ENCODE results near the gene GP1BB. TPM values are rescaled to one million over a fixed set of nuclear protein-coding genes. Genes with fewer than 3 reads are reported as not detected.

Gene GP1BB
- total RNA-seq, 1 donor from 2014 or later = not detected

GRCh38 chr22:19720999-19721329 lies 2.4 kb upstream of the GP1BB start:
- Histone ChIP-seq H3K9me3 (replicated peaks) (no peaks in the 10 kb centered on the region), H3K4me3 (peak overlapping the region; percentile 62), H3K27me3 (ENCODE audit: low read depth) (peaks cover 73% of the 10 kb centered on the region), H3K27ac (replicated peaks) (peak overlapping the region; percentile 86), H3K36me3 (peaks cover 29% of the 10 kb centered on the region), H3K4me1 (peaks cover 82% of the 10 kb centered on the region)
- no peak for DNase-seq
- intact Hi-C loops (cut with micrococcal nuclease) = no loop called here
- TF ChIP-seq, protein P1, sequence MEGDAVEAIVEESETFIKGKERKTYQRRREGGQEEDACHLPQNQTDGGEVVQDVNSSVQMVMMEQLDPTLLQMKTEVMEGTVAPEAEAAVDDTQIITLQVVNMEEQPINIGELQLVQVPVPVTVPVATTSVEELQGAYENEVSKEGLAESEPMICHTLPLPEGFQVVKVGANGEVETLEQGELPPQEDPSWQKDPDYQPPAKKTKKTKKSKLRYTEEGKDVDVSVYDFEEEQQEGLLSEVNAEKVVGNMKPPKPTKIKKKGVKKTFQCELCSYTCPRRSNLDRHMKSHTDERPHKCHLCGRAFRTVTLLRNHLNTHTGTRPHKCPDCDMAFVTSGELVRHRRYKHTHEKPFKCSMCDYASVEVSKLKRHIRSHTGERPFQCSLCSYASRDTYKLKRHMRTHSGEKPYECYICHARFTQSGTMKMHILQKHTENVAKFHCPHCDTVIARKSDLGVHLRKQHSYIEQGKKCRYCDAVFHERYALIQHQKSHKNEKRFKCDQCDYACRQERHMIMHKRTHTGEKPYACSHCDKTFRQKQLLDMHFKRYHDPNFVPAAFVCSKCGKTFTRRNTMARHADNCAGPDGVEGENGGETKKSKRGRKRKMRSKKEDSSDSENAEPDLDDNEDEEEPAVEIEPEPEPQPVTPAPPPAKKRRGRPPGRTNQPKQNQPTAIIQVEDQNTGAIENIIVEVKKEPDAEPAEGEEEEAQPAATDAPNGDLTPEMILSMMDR (IDR thresholded peaks at IDR 0.05; ENCODE audit: borderline replicate concordance) = no peak

GRCh38 chr22:19721330-19722177 lies 1.8 kb upstream of the GP1BB start:
- intact Hi-C loops (cut with micrococcal nuclease) = no loop called here

GRCh38 chr22:19722178-19722981 lies 959 bp upstream of the GP1BB start:
- H3K4me1 ChIP-seq = peaks cover 68% of the 10 kb centered on the region
- H3K27ac ChIP-seq (replicated peaks) = peak overlapping the region; percentile 86
- H3K36me3 ChIP-seq = peaks cover 29% of the 10 kb centered on the region
- no peak for DNase-seq
- TF ChIP-seq, protein P1 (IDR thresholded peaks at IDR 0.05; ENCODE audit: borderline replicate concordance) = no peak
- peaks cover 60% of the 10 kb centered on the region for H3K27me3 ChIP-seq (ENCODE audit: low read depth)
- H3K4me3 ChIP-seq = peak overlapping the region; percentile 62
- intact Hi-C loops (cut with micrococcal nuclease) = no loop called here
- no peaks in the 10 kb centered on the region for H3K9me3 ChIP-seq (replicated peaks)

More at GRCh38 chr22:19721330-19722177, 1.8 kb upstream of the GP1BB start:
- Histone ChIP-seq H3K4me1 (peaks cover 77% of the 10 kb centered on the region), H3K36me3 (peaks cover 29% of the 10 kb centered on the region), H3K4me3 (peak overlapping the region; percentile 62), H3K27me3 (ENCODE audit: low read depth) (peaks cover 67% of the 10 kb centered on the region), H3K27ac (replicated peaks) (peak overlapping the region; percentile 86), H3K9me3 (replicated peaks) (no peaks in the 10 kb centered on the region)
- TF ChIP-seq, protein P1 (IDR thresholded peaks at IDR 0.05; ENCODE audit: borderline replicate concordance) = no peak
- DNase-seq = no peak

DNA sequence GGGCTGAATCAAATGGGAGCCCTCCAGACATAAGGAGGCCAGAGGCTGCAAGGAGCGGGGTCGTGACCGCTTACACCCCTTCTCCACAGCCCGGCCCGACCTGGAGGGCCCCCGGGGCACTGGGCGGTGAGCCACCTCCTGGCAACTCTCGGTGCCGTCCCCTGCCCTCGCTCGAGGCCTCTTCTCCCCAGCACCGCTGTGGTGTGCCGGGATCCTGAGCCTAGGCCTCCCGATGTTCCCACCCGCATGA lies 432 bp upstream of the GP1BB start:
- H3K4me1 ChIP-seq = peaks cover 63% of the 10 kb centered on the region
- no peak for DNase-seq
- peaks cover 29% of the 10 kb centered on the region for H3K36me3 ChIP-seq
- intact Hi-C loops (cut with micrococcal nuclease) = no loop called here
- H3K4me3 ChIP-seq = peak overlapping the region; percentile 62
- peaks cover 60% of the 10 kb centered on the region for H3K27me3 ChIP-seq (ENCODE audit: low read depth)
- peak overlapping the region; percentile 86 for H3K27ac ChIP-seq (replicated peaks)
- TF ChIP-seq, protein P1 (IDR thresholded peaks at IDR 0.05; ENCODE audit: borderline replicate concordance) = no peak
- H3K9me3 ChIP-seq (replicated peaks) = no peaks in the 10 kb centered on the region

- peaks cover 48% of the 10 kb centered on the region for H3K27me3 ChIP-seq (ENCODE audit: low read depth)
- peak overlapping the region; percentile 62 for H3K4me3 ChIP-seq
- intact Hi-C loops (cut with micrococcal nuclease) = no loop called here
- H3K9me3 ChIP-seq (replicated peaks) = no peaks in the 10 kb centered on the region
- no peak for DNase-seq
- H3K4me1 ChIP-seq = peaks cover 50% of the 10 kb centered on the region
- peak overlapping the region; percentile 86 for H3K27ac ChIP-seq (replicated peaks)
- H3K36me3 ChIP-seq = peaks cover 29% of the 10 kb centered on the region
- TF ChIP-seq, protein P1 (IDR thresholded peaks at IDR 0.05; ENCODE audit: borderline replicate concordance) = peak; percentile 27
Measured at GRCh38 chr22:19723983-19724827, 866 bp downstream of the GP1BB start.
